BE2C (cell line): ENCODE results near the gene ZNF462.

Experiments used
- DNase-seq: peaks from one replicate; pipeline ENCODE4 v3.0.0-alpha.2; 2020
- H3K27me3 ChIP-seq: fragments of 250-450 bp; sonication (Bioruptor Pico); 2 replicates; pipeline ENCODE4 v1.5.1; 2020; ENCODE audit warnings: mild to moderate bottlenecking
- H3K36me3 ChIP-seq: fragments of 250-450 bp; sonication (Bioruptor Pico); 2 replicates; pipeline ENCODE4 v1.5.1; 2020; ENCODE audit warnings: mild to moderate bottlenecking
- H3K4me1 ChIP-seq: fragments of 250-450 bp; sonication (Bioruptor Pico); 2 replicates; pipeline ENCODE4 v1.5.1; 2020
- H3K4me3 ChIP-seq: 2 replicates; pipeline ENCODE4 v1.5.1; 2011; ENCODE audit warnings: low read depth, low read length
- H3K9me3 ChIP-seq: fragments of 250-450 bp; sonication (Bioruptor Pico); 2 replicates; pipeline ENCODE4 v1.5.1; 2020
- TF ChIP-seq, protein P1 (sequence below): IDR thresholded peaks from 2 replicates; pipeline ENCODE4 v1.5.1; 2012; ENCODE audit warnings: mild to moderate bottlenecking, low read depth, low read length

Gene ZNF462

DNA sequence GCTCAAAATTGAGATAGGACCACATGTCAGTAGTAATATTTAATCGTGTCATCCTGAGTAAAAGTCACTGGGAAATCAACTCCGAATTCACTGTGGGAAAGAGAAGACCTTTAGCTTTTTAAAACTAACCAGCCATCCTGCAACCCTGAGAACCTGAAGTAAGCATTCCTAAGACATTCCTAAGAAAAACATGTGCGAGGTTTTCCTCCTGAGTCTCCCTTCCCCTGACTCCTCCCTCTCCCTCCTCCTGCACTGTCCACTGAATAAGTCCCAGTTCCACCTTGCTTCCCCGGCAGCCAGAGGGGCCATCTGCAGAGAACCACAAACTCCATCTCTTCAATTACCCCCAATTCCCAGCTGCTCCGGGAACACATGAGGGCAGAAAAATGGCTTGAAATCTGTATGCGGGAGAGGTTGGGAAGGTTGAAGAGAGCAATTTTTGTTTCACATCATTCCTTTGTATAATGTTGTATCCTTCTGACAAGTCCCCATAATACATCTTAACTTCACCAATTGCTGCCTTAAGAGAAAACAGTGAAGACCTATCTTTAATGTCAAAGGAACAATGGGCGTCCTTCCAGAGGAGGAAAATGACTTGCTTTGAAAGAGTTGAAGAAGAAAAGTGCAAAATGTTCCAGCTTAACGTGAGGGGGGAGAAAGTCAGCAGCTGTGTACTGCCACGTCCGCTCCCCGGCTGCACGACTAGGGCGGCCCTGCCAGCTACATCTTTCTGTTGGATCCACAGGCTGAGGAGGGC lies 186.3 kb downstream of the ZNF462 start:
- TF ChIP-seq, protein P1, sequence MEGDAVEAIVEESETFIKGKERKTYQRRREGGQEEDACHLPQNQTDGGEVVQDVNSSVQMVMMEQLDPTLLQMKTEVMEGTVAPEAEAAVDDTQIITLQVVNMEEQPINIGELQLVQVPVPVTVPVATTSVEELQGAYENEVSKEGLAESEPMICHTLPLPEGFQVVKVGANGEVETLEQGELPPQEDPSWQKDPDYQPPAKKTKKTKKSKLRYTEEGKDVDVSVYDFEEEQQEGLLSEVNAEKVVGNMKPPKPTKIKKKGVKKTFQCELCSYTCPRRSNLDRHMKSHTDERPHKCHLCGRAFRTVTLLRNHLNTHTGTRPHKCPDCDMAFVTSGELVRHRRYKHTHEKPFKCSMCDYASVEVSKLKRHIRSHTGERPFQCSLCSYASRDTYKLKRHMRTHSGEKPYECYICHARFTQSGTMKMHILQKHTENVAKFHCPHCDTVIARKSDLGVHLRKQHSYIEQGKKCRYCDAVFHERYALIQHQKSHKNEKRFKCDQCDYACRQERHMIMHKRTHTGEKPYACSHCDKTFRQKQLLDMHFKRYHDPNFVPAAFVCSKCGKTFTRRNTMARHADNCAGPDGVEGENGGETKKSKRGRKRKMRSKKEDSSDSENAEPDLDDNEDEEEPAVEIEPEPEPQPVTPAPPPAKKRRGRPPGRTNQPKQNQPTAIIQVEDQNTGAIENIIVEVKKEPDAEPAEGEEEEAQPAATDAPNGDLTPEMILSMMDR: no peak
- Histone ChIP-seq H3K27me3 (no peaks in the 10 kb centered on the region), H3K36me3 (no peaks in the 10 kb centered on the region), H3K4me1 (no peaks in the 10 kb centered on the region), H3K4me3 (no peak overlapping the region), H3K9me3 (no peaks in the 10 kb centered on the region)
- no peak for DNase-seq

DNA sequence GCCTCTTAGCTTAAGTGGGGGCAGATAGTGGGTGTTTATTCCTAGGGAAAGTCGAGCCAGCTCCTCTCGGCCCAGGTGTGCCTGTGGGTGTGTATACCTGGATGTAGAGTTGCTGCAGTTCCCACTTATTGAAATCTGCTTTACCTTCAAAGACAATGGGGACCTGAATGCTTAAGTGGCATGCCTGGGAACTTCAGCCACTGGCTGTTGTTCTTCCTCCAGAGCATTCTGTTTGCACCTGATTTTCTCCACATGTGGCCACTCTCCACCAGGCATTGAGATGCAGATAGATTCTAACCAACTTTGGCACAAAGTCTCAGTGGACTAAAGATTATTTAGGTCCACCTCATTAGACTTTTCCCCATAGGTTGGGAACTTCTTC lies 186.8 kb downstream of the ZNF462 start:
- Histone ChIP-seq H3K4me3 (no peak overlapping the region), H3K4me1 (no peaks in the 10 kb centered on the region), H3K36me3 (no peaks in the 10 kb centered on the region), H3K9me3 (no peaks in the 10 kb centered on the region), H3K27me3 (no peaks in the 10 kb centered on the region)
- TF ChIP-seq, protein P1: no peak
- no peak for DNase-seq

DNA sequence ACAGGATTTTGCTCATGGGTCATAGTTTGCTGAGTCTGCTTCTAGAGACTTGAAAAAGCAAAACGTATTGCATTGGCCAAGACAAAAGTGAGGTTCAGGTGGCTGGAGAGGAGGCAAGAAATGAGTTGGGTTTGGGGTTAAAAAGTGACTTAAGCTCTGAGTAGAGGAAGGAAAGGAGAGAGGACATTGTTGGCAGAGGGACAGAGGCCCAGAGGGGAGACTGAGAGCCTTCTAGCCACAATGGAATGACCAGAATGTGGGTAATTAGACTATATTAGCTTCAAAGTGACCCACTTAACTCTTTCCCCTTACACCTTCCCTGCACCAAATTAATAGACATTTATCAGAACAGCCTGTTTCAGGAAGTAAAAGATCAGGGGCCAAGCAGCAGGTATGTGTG lies 188.4 kb downstream of the ZNF462 start:
- H3K4me3 ChIP-seq: no peak overlapping the region
- no peak for DNase-seq
- TF ChIP-seq, protein P1: no peak
- H3K4me1 ChIP-seq: no peaks in the 10 kb centered on the region
- no peaks in the 10 kb centered on the region for H3K9me3 ChIP-seq
- no peaks in the 10 kb centered on the region for H3K36me3 ChIP-seq
- H3K27me3 ChIP-seq: no peaks in the 10 kb centered on the region

DNA sequence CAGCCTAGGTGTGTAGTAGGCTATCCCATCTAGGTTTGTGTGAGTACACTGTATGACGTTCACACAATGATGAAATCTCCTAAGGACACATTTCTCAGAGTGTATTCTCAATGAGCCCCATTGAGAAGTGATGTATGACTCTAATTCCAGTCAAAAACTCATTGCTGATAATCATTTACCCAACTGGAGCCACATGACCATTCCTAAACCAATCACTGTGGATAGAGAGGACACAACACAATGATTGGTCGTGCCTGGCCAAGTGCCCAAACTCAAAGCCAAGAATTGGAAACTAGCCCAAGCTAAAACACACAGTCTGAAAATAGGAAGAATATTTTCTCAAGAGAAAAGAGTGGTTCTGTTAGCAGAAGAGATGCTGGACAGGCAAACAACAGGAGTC lies 191.2 kb downstream of the ZNF462 start:
- Histone ChIP-seq H3K36me3 (no peaks in the 10 kb centered on the region), H3K9me3 (no peaks in the 10 kb centered on the region), H3K4me3 (no peak overlapping the region), H3K27me3 (no peaks in the 10 kb centered on the region), H3K4me1 (no peaks in the 10 kb centered on the region)
- TF ChIP-seq, protein P1: no peak
- no peak for DNase-seq

DNA sequence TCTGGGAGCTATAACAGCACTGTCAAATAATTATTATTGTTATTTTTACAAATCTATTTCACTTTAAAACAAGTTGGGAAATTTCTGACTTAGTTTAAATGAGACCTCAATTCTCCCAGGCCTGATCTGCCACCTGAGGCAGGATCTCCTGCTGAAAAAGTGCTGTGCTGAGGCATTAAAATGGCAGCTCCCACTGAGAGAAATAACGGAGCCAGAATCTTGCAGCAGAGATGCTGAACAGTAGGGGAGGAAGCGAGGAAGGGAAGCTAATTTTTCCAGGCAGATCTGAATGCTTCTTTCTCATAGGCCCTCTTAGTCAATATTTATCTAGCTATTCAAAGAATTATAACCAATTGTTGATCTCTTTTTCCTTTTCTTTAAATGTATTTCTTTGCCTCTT lies 196.3 kb downstream of the ZNF462 start:
- TF ChIP-seq, protein P1: no peak
- Histone ChIP-seq H3K4me1 (no peaks in the 10 kb centered on the region), H3K36me3 (no peaks in the 10 kb centered on the region), H3K27me3 (no peaks in the 10 kb centered on the region), H3K9me3 (no peaks in the 10 kb centered on the region), H3K4me3 (no peak overlapping the region)
- DNase-seq: no peak

DNA sequence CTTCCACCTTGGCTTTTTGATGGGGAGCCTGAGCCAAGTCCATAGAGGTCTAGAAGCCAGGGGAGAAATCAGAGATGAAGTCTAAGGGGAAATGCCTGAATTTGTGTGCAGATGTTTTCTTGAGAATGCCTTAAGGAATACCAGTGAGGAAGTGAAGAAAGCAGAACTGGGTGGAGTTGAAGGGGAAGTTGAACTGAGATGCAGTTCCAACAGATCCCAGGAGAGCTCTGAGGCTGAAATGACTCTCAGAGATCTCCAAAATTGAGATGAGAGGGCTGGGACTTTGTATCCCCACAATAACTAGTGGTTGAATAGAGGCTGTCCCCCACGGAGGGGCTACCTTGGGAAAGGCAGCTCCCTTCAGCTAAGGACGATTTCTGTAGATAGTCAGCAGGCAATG lies 197.1 kb downstream of the ZNF462 start:
- H3K27me3 ChIP-seq: no peaks in the 10 kb centered on the region
- no peak overlapping the region for H3K4me3 ChIP-seq
- H3K4me1 ChIP-seq: no peaks in the 10 kb centered on the region
- no peaks in the 10 kb centered on the region for H3K36me3 ChIP-seq
- TF ChIP-seq, protein P1: no peak
- DNase-seq: no peak
- no peaks in the 10 kb centered on the region for H3K9me3 ChIP-seq
